Esophagus squamous epithelium (tissue), 4 donors: ENCODE measurements around the gene STXBP4.

Experiments used
- CTCF ChIP-seq, 6 experiments: fragments of 450-650 bp in 4 of 6; fragments of 200-600 bp in 2 of 6; sonication (generic) in 2 of 6; IDR thresholded peaks; one replicate each; pipeline ENCODE4 v1.5.1; 2016 to 2019; ENCODE audit warnings: antibody characterized with exemption in 6 of 6, mild to moderate bottlenecking in 4 of 6, moderate library complexity in 4 of 6
- POLR2A ChIP-seq, 4 donors: fragments of 450-650 bp; IDR thresholded peaks; one replicate each; pipeline ENCODE4 v1.6.1; 2017; ENCODE audit warnings: antibody characterized with exemption in 4 of 4, mild to moderate bottlenecking in 4 of 4, moderate library complexity in 3 of 4

GRCh38 chr17:55053855-55054254 is 85.3 kb downstream of the STXBP4 start:
- TF ChIP-seq POLR2A (IDR thresholded peaks at IDR 0.05) (no peak), CTCF (IDR thresholded peaks at IDR 0.05) (peak in 4 of 6 experiments; percentile 46 to 76 (median 59))
